ENCODE data around the gene STAG2. TPM values are rescaled to one million over a fixed set of nuclear protein-coding genes. Genes with fewer than 3 reads are reported as not detected.
A peak's percentile ranks its signal among the peaks of the same experiment; 100 is the strongest.

The STAG2 gene
- total RNA-seq, 6 donors from 2014 or later, result 49.9 to 105 (median 68.1) TPM

DNA sequence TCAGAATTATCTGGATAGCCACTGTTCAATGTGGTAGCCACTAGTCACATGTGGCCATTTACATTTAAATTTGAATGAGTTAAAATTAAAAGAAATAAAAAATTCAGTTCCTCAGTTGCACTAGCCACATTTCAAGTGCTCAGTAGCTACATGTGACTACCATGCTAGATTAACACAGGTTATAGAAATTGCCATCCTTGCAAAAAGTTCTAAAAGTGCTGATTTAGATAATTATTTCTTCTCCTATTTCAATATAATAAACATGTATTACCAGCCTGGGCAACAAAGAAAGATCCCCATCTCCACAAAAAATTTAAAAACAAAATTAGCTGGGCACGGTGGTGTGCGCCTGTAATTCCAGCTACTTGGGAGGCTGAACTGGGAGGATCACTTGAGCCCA lies 11.7 kb upstream of the STAG2 start:
- no peaks in the 10 kb centered on the region for H3K36me3 ChIP-seq
- DNase-seq (no peak), ATAC-seq (ENCODE audit: low FRiP score in 2 of 2) (no peak)
- no peak for TF ChIP-seq EP300 (IDR thresholded peaks at IDR 0.05)
- TF ChIP-seq POLR2A (IDR thresholded peaks at IDR 0.05), result no peak
- TF ChIP-seq POLR2AphosphoS5 (IDR thresholded peaks at IDR 0.05), result no peak
- TF ChIP-seq, protein P1, sequence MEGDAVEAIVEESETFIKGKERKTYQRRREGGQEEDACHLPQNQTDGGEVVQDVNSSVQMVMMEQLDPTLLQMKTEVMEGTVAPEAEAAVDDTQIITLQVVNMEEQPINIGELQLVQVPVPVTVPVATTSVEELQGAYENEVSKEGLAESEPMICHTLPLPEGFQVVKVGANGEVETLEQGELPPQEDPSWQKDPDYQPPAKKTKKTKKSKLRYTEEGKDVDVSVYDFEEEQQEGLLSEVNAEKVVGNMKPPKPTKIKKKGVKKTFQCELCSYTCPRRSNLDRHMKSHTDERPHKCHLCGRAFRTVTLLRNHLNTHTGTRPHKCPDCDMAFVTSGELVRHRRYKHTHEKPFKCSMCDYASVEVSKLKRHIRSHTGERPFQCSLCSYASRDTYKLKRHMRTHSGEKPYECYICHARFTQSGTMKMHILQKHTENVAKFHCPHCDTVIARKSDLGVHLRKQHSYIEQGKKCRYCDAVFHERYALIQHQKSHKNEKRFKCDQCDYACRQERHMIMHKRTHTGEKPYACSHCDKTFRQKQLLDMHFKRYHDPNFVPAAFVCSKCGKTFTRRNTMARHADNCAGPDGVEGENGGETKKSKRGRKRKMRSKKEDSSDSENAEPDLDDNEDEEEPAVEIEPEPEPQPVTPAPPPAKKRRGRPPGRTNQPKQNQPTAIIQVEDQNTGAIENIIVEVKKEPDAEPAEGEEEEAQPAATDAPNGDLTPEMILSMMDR (IDR thresholded peaks at IDR 0.05), result no peak
- 92 to 95% methylated on average over 2 of the region's 2 CpGs for WGBS, 2 donors
- H3K9me3 ChIP-seq, result no peaks in the 10 kb centered on the region
- no peak overlapping the region for H3K27ac ChIP-seq
- no peaks in the 10 kb centered on the region for H3K4me1 ChIP-seq
- H3K27me3 ChIP-seq, result no peaks in the 10 kb centered on the region
- no peak overlapping the region for H3K4me3 ChIP-seq

DNA sequence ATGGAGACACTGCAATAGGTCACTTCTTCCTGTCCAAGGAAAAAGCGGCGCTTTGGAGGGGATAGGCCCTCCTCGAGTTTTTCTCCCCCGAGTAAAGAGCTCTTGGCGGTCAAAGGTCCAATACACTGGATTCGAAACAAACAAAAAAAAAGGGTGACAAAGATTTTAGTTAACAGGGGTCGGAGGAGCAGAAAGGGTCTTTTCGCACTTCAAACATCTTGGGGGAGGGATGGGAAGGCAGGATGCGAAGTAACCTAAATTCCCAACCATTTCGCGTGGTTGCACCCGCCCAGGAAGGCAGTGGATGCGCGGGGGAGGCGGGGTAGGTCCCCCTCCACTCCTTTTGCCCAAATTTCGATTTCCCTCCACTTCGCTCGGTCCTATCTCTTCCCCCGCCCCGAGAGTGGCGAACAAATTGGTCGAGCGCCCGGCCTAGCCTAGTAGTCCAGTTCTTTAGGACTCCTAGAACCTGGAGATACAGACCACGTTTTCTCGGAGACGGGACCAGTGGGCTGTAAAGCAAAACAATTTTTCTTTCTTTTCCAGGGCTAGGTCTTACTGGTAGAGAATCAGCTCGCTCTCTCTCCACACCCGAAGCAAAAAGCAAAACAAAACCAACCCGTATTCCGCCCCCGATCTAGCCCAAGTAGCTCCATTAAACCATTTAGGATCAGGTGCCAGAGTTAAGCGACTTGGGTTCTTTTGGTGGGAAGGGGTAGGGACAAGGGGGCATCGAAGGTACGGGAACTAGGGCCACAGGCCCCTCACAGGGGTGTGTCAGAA lies 2.0 kb upstream of the STAG2 start:
- Histone ChIP-seq H3K27ac (peak overlapping the region; percentile 92 to 99 (median 96)), H3K4me3 (peak overlapping the region; percentile 35 to 67 (median 56)), H3K4me1 (peaks cover 0 to 4% (median 2%) of the 10 kb centered on the region in 4 donors), H3K36me3 (no peaks in the 10 kb centered on the region), H3K9me3 (no peaks in the 10 kb centered on the region), H3K27me3 (no peaks in the 10 kb centered on the region)
- ATAC-seq (ENCODE audit: low FRiP score in 2 of 2) (peak in 1 of 2 donors; percentile 36), DNase-seq (peak; percentile 38 to 41)
- no peak for TF ChIP-seq EP300 (IDR thresholded peaks at IDR 0.05)
- TF ChIP-seq, protein P1 (IDR thresholded peaks at IDR 0.05), result no peak
- 3 to 38% methylated on average over 19 to 35 of the region's 35 CpGs for WGBS, 2 donors

DNA sequence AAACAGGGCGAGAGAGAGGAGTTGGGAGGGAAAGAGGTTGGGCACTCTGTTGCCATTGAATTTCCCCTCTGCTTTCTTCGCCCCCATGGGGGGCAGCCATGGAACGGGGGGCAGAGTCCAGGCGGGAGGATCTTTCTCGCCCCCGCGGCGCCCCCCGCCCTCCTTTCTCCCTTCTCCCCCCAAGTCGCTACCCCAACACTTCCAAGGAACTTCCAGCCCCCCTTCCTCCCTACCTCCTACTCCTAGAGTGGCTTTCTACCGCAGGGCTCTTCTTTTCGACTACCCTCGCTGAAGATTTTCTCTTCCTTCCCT lies 594 bp upstream of the STAG2 start:
- Histone ChIP-seq H3K9me3 (no peaks in the 10 kb centered on the region), H3K4me1 (peaks cover 0 to 14% (median 10%) of the 10 kb centered on the region in 4 donors)
- WGBS, 2 donors, result 0 to 28% methylated on average over 4 to 9 of the region's 13 CpGs

DNA sequence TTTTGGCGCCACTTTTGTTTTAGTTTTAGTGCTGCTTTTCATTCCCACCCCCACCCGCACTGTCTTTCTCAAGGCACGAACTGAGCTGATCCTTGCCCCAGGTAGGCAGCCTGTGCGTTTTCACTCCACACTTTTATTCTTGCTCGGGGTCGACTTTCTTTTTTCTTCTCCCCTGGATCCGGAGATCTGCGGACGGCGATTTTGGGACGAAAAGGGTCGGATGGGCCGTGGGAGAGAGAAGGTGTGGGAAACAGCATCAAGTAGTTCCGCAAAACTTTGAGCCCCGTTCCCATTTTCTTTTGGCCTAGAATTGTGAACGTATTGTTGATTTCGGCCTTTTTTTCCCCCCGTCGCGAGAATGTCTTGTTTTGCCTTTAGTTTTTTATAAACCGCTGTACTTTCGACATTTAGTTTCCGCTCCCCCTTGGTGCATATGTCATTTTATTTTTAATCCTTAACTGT lies 531 bp downstream of the STAG2 start:
- WGBS, 2 donors, result 1 to 46% methylated on average over 23 of the region's 23 CpGs
- H3K4me1 ChIP-seq, result peaks cover 0 to 14% (median 10%) of the 10 kb centered on the region in 4 donors
- H3K27me3 ChIP-seq, result no peaks in the 10 kb centered on the region
- TF ChIP-seq, protein P1 (IDR thresholded peaks at IDR 0.05), result no peak
- TF ChIP-seq EP300 (IDR thresholded peaks at IDR 0.05), result no peak
- TF ChIP-seq POLR2A (IDR thresholded peaks at IDR 0.05), result no peak
- no peak for TF ChIP-seq POLR2AphosphoS5 (IDR thresholded peaks at IDR 0.05)
- no peaks in the 10 kb centered on the region for H3K9me3 ChIP-seq
- peak overlapping the region; percentile 30 to 67 (median 56) for H3K4me3 ChIP-seq
- ATAC-seq (ENCODE audit: low FRiP score in 2 of 2) (no peak), DNase-seq (no peak)
- peak overlapping the region; percentile 98 to 99 (median 98) for H3K27ac ChIP-seq
- H3K36me3 ChIP-seq, result no peaks in the 10 kb centered on the region

More for the DNA sequence above, 594 bp upstream of the STAG2 start:
- Histone ChIP-seq H3K27ac (peak overlapping the region; percentile 98 to 99 (median 98)), H3K4me3 (peak overlapping the region; percentile 27 to 67 (median 56)), H3K27me3 (no peaks in the 10 kb centered on the region), H3K36me3 (no peaks in the 10 kb centered on the region)
- ATAC-seq (ENCODE audit: low FRiP score in 2 of 2), result no peak
- DNase-seq, result peak in 1 of 2 donors; percentile 59
- TF ChIP-seq POLR2AphosphoS5 (IDR thresholded peaks at IDR 0.05) (no peak), POLR2A (IDR thresholded peaks at IDR 0.05) (no peak), EP300 (IDR thresholded peaks at IDR 0.05) (no peak)
- TF ChIP-seq, protein P1 (IDR thresholded peaks at IDR 0.05), result no peak

Data from upper lobe of left lung (tissue), 6 donors.